ENCODE data around the gene RBP2. TPM values are rescaled to one million over a fixed set of nuclear protein-coding genes. Genes with fewer than 3 reads are reported as not detected.

The RBP2 gene
- total and polyA plus RNA-seq, 2 donors (not counting 3 experiments of a cell fraction or from before 2014, with no cell fraction given) = not detected

DNA sequence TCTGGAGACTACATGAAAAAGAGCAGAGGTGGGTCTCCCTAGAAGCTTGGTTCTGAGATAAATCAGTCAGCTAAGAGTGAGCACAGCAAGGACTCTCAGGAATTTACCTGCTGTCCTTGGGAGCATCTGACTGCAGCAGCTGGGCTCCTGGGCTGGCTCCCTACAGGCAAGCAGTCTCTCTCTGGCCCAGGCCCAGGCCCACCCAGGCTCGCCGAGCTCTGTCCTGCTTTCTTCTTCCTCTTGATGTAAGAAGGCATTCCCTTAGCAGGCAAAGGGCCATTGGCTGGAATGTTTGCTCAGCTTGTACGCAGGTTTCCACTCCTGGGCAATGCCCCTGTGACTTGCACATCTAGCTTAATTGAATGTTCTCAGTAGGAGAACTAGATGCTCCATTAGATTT is 4.3 kb upstream of the RBP2 start:
- no peaks in the 10 kb centered on the region for H3K79me2 ChIP-seq (ENCODE audit: control insufficient read depth, insufficient read depth, low read length)
- no peaks in the 10 kb centered on the region for H4K20me1 ChIP-seq (replicated peaks; ENCODE audit: control insufficient read depth, extremely low read depth, insufficient read depth, low read length)
- no peak overlapping the region for H3K9ac ChIP-seq (replicated peaks; ENCODE audit: extremely low read depth, insufficient read depth, low read length)
- no peak overlapping the region for H3K27ac ChIP-seq (ENCODE audit: insufficient read depth, low read depth, low read length)
- H3K4me2 ChIP-seq (ENCODE audit: insufficient read depth, low read length) = no peak overlapping the region
- H3K9me3 ChIP-seq (replicated peaks; ENCODE audit: control insufficient read depth, insufficient read depth, low read length) = no peaks in the 10 kb centered on the region
- DNase-seq (ENCODE audit: low read depth, low spot score) (no peak), FAIRE-seq (no peak)
- CTCF ChIA-PET = no interaction called here
- TF ChIP-seq GATA2 (IDR thresholded peaks at IDR 0.05; ENCODE audit: insufficient read depth, insufficient read length, low read depth, low read length) = no peak
- no peak for TF ChIP-seq POLR2A (IDR thresholded peaks at IDR 0.05; ENCODE audit: low read depth, low read length)
- TF ChIP-seq JUN (IDR thresholded peaks at IDR 0.05; ENCODE audit: borderline replicate concordance, insufficient read depth, insufficient read length, low read depth) = no peak
- TF ChIP-seq, protein P1, sequence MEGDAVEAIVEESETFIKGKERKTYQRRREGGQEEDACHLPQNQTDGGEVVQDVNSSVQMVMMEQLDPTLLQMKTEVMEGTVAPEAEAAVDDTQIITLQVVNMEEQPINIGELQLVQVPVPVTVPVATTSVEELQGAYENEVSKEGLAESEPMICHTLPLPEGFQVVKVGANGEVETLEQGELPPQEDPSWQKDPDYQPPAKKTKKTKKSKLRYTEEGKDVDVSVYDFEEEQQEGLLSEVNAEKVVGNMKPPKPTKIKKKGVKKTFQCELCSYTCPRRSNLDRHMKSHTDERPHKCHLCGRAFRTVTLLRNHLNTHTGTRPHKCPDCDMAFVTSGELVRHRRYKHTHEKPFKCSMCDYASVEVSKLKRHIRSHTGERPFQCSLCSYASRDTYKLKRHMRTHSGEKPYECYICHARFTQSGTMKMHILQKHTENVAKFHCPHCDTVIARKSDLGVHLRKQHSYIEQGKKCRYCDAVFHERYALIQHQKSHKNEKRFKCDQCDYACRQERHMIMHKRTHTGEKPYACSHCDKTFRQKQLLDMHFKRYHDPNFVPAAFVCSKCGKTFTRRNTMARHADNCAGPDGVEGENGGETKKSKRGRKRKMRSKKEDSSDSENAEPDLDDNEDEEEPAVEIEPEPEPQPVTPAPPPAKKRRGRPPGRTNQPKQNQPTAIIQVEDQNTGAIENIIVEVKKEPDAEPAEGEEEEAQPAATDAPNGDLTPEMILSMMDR (IDR thresholded peaks at IDR 0.05; ENCODE audit: extremely low read depth in 1 of 2, insufficient read depth in 1 of 2, low read depth in 1 of 2, low read length in 2 of 2) = no peak
- TF ChIP-seq, protein P2, sequence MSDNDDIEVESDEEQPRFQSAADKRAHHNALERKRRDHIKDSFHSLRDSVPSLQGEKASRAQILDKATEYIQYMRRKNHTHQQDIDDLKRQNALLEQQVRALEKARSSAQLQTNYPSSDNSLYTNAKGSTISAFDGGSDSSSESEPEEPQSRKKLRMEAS (IDR thresholded peaks at IDR 0.05; ENCODE audit: insufficient read depth, insufficient read length) = no peak
- no peak for TF ChIP-seq FOS (IDR thresholded peaks at IDR 0.05; ENCODE audit: borderline replicate concordance, insufficient read depth, low read length)
- no peak for TF ChIP-seq POLR2AphosphoS5 (IDR thresholded peaks at IDR 0.05; ENCODE audit: insufficient read depth, low read depth, low read length)
- no peak for TF ChIP-seq MYC (IDR thresholded peaks at IDR 0.05; ENCODE audit: low read depth, low read length)
- no peak for TF ChIP-seq EZH2 (IDR thresholded peaks at IDR 0.05; ENCODE audit: borderline replicate concordance, low read depth, low read length, severe bottlenecking)
- H2AFZ ChIP-seq (ENCODE audit: low read depth, low read length) = no peak overlapping the region
- no peak overlapping the region for H3K4me3 ChIP-seq (replicated peaks in 1 of 3; ENCODE audit: insufficient read depth in 1 of 3, low read depth in 1 of 3, low read length in 3 of 3)
- H3K9me1 ChIP-seq (replicated peaks; ENCODE audit: control insufficient read depth, extremely low read depth, insufficient read depth, low read length) = no peaks in the 10 kb centered on the region
- intact Hi-C loops (cut with micrococcal nuclease) (no loop called here), dilution Hi-C loops (cut with MboI; ENCODE audit: extremely low pct_ligation_motif_present, low sequenced_read_pairs) (no loop called here)
- H3K36me3 ChIP-seq (ENCODE audit: control insufficient read depth in 2 of 2, extremely low read depth in 1 of 2, insufficient read depth in 2 of 2, low read length in 2 of 2) = no peaks in the 10 kb centered on the region
- BruUV-seq (replicated peaks) = no TSS peak
- H3K4me1 ChIP-seq (ENCODE audit: control insufficient read depth, extremely low read depth, insufficient read depth, low read length) = no peaks in the 10 kb centered on the region
- no peaks in the 10 kb centered on the region for H3K27me3 ChIP-seq (ENCODE audit: control insufficient read depth in 2 of 2, insufficient read depth in 2 of 2, low read length in 2 of 2)
- POLR2A ChIA-PET = no interaction called here
